SU-DHL-6 (cell line): ENCODE results near the gene JAML.

Experiments used
- H2AFZ ChIP-seq: fragments of 200-600 bp; sonication (generic); 2 replicates; pipeline ENCODE4 v1.6.1; 2014; ENCODE audit warnings: low read depth, mild to moderate bottlenecking, moderate library complexity, mixed read lengths, antibody characterized with exemption, low read length; ENCODE audit not compliant: severe bottlenecking
- H3F3A ChIP-seq: fragments of 200-600 bp; shearing (Covaris generic); 2 replicates; pipeline ENCODE4 v1.6.0; 2016; ENCODE audit warnings: antibody characterized with exemption, mild to moderate bottlenecking; ENCODE audit not compliant: insufficient read depth
- H3K27ac ChIP-seq: fragments of 200-600 bp; sonication (generic); 2 replicates; pipeline ENCODE4 v1.5.1; 2016; ENCODE audit warnings: low read depth, mild to moderate bottlenecking, low read length, moderate library complexity, mixed read lengths
- H3K27me3 ChIP-seq: fragments of 200-600 bp; sonication (generic), shearing (Covaris generic); 2 replicates; pipeline ENCODE4 v1.6.0; 2014; ENCODE audit warnings: mild to moderate bottlenecking, low read length
- H3K36me3 ChIP-seq: fragments of 200-600 bp; sonication (generic); 2 replicates; pipeline ENCODE4 v1.6.1; 2014; ENCODE audit warnings: mild to moderate bottlenecking, low read length, mixed read lengths
- H3K4me2 ChIP-seq: fragments of 300-600, 200-600 bp; shearing (Covaris generic), sonication (generic); 2 replicates; pipeline ENCODE4 v1.6.0; 2014; ENCODE audit warnings: low read length, low read depth, mild to moderate bottlenecking; ENCODE audit not compliant: poor library complexity, severe bottlenecking
- H3K4me3 ChIP-seq: fragments of 200-600 bp; sonication (generic); 2 replicates; pipeline ENCODE4 v1.5.1; 2014; ENCODE audit warnings: antibody characterized with exemption, low read length, mild to moderate bottlenecking, mixed read lengths; ENCODE audit not compliant: insufficient read depth, poor library complexity, severe bottlenecking
- H3K79me2 ChIP-seq: fragments of 200-600 bp; sonication (generic); 2 replicates; pipeline ENCODE4 v1.6.1; 2014; ENCODE audit warnings: mild to moderate bottlenecking, low read length, moderate library complexity; ENCODE audit not compliant: insufficient read depth
- H3K9ac ChIP-seq: fragments of 200-600 bp; sonication (generic); 2 replicates; pipeline ENCODE4 v1.7.0; 2014; ENCODE audit warnings: mild to moderate bottlenecking, low read length
- H3K9me2 ChIP-seq: fragments of 200-600 bp; sonication (generic); replicated peaks from 2 replicates; pipeline ENCODE4 v1.6.1; 2014; ENCODE audit warnings: low read length; ENCODE audit not compliant: insufficient read depth
- H3K9me3 ChIP-seq: fragments of 200-600 bp; sonication (generic); 2 replicates; pipeline ENCODE4 v1.6.1; 2014; ENCODE audit warnings: low read length, mixed read lengths; ENCODE audit not compliant: insufficient read depth
- H4K20me1 ChIP-seq: fragments of 200-600 bp; sonication (generic); 2 replicates; pipeline ENCODE4 v1.6.1; 2014; ENCODE audit warnings: low read depth, mild to moderate bottlenecking, antibody characterized with exemption, low read length, moderate library complexity, mixed read lengths
- EZH2phosphoT487 ChIP-seq: fragments of 200-600 bp; sonication (generic), shearing (Covaris generic); conservative IDR thresholded peaks from 2 replicates; pipeline ENCODE4 v1.6.1; 2018; ENCODE audit warnings: mild to moderate bottlenecking, antibody characterized with exemption, low read length, moderate library complexity, mixed read lengths
- TF ChIP-seq, protein P1 (sequence below): fragments of 200-600 bp; sonication (generic); IDR thresholded peaks from one replicate; pipeline ENCODE4 v1.5.1; 2017; ENCODE audit warnings: antibody characterized with exemption, mild to moderate bottlenecking, low read length, moderate library complexity; ENCODE audit not compliant: insufficient read depth, poor library complexity, severe bottlenecking

Gene JAML

DNA sequence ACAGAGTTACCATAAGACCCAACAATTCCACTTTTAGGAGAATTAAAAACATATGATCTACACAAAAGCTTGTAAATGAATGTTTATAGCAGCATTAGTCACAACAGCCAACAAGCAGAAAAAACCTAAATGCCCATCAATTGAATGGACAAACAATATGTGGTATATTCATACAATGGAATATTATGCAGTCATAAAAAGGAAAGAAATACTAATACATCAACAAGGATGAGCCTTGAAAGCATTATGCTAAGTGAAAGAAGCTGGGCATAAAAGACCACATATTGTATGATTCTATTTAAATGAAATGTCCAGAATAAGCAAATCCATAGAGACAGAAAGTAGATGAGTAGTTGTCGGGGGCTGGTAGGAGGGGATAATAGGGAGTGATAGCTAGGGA, 34.3 kb upstream of the JAML start:
- no peaks in the 10 kb centered on the region for H3K9me2 ChIP-seq
- no peaks in the 10 kb centered on the region for H4K20me1 ChIP-seq
- no peaks in the 10 kb centered on the region for H3K36me3 ChIP-seq
- H3K9ac ChIP-seq = no peak overlapping the region
- no peaks in the 10 kb centered on the region for H3K79me2 ChIP-seq
- TF ChIP-seq, protein P1, sequence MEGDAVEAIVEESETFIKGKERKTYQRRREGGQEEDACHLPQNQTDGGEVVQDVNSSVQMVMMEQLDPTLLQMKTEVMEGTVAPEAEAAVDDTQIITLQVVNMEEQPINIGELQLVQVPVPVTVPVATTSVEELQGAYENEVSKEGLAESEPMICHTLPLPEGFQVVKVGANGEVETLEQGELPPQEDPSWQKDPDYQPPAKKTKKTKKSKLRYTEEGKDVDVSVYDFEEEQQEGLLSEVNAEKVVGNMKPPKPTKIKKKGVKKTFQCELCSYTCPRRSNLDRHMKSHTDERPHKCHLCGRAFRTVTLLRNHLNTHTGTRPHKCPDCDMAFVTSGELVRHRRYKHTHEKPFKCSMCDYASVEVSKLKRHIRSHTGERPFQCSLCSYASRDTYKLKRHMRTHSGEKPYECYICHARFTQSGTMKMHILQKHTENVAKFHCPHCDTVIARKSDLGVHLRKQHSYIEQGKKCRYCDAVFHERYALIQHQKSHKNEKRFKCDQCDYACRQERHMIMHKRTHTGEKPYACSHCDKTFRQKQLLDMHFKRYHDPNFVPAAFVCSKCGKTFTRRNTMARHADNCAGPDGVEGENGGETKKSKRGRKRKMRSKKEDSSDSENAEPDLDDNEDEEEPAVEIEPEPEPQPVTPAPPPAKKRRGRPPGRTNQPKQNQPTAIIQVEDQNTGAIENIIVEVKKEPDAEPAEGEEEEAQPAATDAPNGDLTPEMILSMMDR = no peak
- no peaks in the 10 kb centered on the region for H3K27me3 ChIP-seq
- no peaks in the 10 kb centered on the region for H3F3A ChIP-seq
- peaks cover 4% of the 10 kb centered on the region; the same call in 1 of the 2 replicates for H3K9me3 ChIP-seq
- no peak overlapping the region for H3K4me2 ChIP-seq
- no peak overlapping the region for H3K27ac ChIP-seq
- H3K4me3 ChIP-seq = no peak overlapping the region
- no peak overlapping the region for H2AFZ ChIP-seq

DNA sequence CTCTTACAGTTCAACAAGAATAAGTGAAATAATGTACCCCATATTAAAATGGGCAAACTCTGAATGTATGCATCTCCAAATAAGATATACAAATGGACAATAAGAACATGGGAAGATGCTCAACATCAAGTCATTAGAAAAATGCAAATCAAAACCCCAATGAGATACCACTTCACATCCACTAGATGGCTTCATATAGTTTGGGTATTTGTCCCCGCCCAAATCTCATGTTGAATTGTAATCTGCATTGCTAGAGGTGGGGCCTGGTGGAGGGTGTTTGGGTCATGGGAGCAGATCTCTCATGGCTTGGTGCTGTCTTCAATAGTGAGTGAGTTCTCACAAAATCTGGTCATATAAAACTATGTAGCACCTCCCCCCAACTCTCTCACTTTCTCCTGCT, 33.6 kb upstream of the JAML start:
- Histone ChIP-seq H2AFZ (no peak overlapping the region), H3K4me2 (no peak overlapping the region), H3K36me3 (no peaks in the 10 kb centered on the region), H3K27me3 (no peaks in the 10 kb centered on the region), H4K20me1 (no peaks in the 10 kb centered on the region), H3F3A (peaks cover 2% of the 10 kb centered on the region; the same call in 1 of the 2 replicates), H3K27ac (no peak overlapping the region), H3K9me3 (peaks cover 4% of the 10 kb centered on the region; the same call in 1 of the 2 replicates), H3K79me2 (no peaks in the 10 kb centered on the region), H3K4me3 (no peak overlapping the region), H3K9me2 (no peaks in the 10 kb centered on the region), H3K9ac (no peak overlapping the region)
- TF ChIP-seq, protein P1 = no peak
- TF ChIP-seq EZH2phosphoT487 = no peak

DNA sequence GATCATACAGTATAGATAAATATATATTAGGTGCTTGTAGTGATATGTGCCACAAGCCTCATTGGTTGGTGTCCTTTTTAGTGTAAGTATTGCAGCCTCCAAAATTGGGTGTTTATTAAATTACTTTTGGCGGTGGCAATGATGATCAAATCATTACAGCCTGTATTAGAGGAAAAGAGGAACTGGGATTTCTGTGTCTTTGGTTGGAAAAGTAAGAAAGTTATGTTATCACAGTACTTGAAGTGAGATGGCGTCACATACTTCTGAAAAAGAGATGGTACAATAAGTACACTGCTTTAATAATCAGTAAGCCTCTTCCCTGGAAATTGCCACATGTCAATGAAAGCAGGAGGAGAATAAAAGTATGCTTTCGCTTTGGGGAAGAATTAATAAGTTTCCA, 27.9 kb upstream of the JAML start:
- Histone ChIP-seq H4K20me1 (no peaks in the 10 kb centered on the region), H3F3A (peaks cover 4% of the 10 kb centered on the region; the same call in 1 of the 2 replicates), H3K36me3 (no peaks in the 10 kb centered on the region), H3K9ac (peak overlapping the region; percentile 57), H3K79me2 (no peaks in the 10 kb centered on the region; the same call in 1 of the 2 replicates), H3K9me3 (no peaks in the 10 kb centered on the region), H3K27ac (no peak overlapping the region), H3K4me2 (peak overlapping the region; percentile 84), H3K9me2 (no peaks in the 10 kb centered on the region), H3K4me3 (peak overlapping the region; percentile 74), H2AFZ (peak overlapping the region; percentile 92), H3K27me3 (no peaks in the 10 kb centered on the region)
- TF ChIP-seq, protein P1 = no peak
- TF ChIP-seq EZH2phosphoT487 = no peak
